Measurements from ENCODE around the gene GGNBP2.
"Not testable (repeated sequence)": the region's sequence is repeated elsewhere in the genome, so short reads cannot be mapped to it uniquely, and the experiment has no call there.

GGNBP2 gene

GRCh38 chr17:36544307-36545076 lies at the start of gene GGNBP2:
Gene GGNBP2, plus strand, starts transcription at chr17:36544919. Its CDS starts 806 bp downstream, at chr17:36545725.
- DNase-seq (ENCODE audit: low spot score) = peak; percentile 95

GRCh38 chr17:36495076-36495578 lies 49.6 kb upstream of the GGNBP2 start:
- no peak for DNase-seq (ENCODE audit: low spot score)

GRCh38 chr17:36496018-36496789 lies 48.5 kb upstream of the GGNBP2 start:
- DNase-seq (ENCODE audit: low spot score) = peak; percentile 17

GRCh38 chr17:36498155-36498554 lies 46.6 kb upstream of the GGNBP2 start:
- DNase-seq (ENCODE audit: low spot score) = peak; percentile 3

- peak; percentile 3 for DNase-seq (ENCODE audit: low spot score)
Observed at GRCh38 chr17:36498560-36499300, 46.0 kb upstream of the GGNBP2 start.

- DNase-seq (ENCODE audit: low spot score) = peak; percentile 11
Observed at GRCh38 chr17:36500745-36501225, 43.9 kb upstream of the GGNBP2 start.

- peak; percentile 9 for DNase-seq (ENCODE audit: low spot score)
Observed at GRCh38 chr17:36501351-36501750, 43.4 kb upstream of the GGNBP2 start.

DNA sequence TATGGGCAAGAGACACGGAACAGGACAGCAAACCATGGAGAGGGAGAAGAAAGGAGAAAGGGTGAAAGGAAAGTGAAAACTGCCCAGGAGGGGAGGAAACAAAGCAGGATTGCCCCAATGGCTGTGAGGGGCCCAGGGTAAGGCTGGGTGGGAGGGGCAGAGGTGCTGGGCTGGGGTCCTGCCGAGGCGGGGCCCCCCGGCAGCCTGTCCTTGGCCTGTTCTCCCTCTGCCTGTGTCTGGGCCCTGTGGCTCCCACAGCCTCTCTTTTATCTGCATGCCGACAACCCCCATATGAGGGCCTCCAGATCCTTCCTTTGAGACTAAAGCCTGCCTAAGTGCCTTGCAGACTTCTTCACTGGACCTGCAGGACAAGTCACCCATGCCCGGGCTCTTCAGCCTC lies 42.8 kb upstream of the GGNBP2 start:
- peak; percentile 1 for DNase-seq (ENCODE audit: low spot score)

DNA sequence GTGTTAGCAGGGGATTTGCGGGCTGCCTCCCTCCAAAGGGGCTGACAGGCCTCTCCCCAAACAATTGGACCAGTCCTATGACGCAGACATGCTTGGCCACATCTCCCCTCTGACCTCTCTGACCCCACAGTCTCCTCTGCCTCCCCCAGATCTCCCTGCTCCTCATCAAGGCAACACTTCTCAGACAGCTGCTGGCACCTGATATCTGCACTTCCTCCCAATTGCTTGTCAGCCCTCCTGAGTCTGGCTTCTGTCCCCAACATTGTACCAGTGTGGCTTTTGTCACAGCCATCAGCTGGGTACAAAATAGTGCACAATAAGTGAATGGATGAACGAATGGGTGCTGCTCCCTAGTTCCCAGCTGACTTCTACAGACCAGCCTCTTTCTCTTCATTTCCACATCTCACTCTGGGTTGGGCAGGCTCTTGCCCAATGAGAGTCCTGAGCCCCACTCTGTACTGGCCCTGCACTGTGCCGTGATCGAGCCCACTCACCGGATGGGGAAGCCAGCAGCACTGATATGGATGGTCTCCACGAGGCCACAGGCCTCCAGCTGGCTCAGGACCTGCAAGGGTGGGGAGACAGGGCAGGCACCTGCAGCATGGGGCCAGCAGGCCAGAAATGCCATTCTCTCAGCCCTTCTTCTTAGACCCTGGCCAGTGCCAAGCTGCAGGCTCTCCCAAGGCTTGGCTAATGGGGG lies 41.1 kb upstream of the GGNBP2 start:
- no peak for DNase-seq (ENCODE audit: low spot score)

- DNase-seq (ENCODE audit: low spot score) = no peak
Observed at GRCh38 chr17:36504156-36504545, 40.6 kb upstream of the GGNBP2 start.

GRCh38 chr17:36505171-36505570 lies 39.5 kb upstream of the GGNBP2 start:
- DNase-seq (ENCODE audit: low spot score) = no peak

DNA sequence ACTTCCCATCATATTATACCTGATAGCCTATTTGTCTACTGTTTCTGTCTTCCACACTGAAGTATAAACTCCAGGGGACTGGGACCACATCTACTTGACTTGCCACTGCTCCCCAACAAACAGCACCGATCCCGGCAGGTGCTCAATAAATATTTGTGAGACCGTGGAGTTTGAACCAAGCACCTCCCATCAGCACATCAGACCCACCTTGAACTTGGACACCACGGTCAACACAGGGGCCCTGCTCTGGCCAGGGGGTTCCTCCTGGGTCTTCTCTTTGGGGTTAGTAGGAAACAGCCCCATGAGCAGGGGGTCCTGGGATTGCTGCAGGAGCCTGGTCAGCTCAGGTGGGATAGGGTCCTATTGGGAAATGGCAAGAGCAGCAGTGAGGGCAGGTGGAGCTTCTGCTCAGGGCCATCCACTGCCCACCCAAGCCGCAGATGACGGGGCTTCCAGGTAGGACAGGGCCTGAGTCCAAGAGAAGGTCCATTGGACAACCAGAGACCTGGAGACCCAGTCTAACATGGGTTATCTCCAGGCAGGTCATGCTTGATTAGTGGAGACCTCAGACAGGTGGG lies 38.4 kb upstream of the GGNBP2 start:
- no peak for DNase-seq (ENCODE audit: low spot score)

DNA sequence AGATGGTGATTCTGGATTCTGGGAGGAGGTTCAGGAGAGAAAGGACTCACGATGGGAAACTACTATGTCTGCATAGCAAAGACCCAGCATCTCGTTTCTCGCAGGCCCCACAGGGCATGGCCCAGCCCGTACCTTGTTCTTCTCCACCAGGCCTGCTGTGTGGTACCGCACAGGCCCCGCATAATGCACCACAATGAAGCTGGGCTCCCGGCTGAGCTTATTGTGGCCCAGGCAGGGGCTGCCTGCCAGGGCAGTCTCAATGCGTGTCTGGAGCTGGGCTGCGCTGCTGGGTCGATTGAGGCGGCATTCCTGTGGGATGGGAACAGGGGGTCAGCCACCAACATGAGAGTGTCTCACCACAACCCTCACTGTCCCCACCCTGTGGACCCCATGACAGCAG lies 37.9 kb upstream of the GGNBP2 start:
- no peak for DNase-seq (ENCODE audit: low spot score)

GRCh38 chr17:36507266-36507665 lies 37.5 kb upstream of the GGNBP2 start:
- DNase-seq (ENCODE audit: low spot score) = no peak

DNA sequence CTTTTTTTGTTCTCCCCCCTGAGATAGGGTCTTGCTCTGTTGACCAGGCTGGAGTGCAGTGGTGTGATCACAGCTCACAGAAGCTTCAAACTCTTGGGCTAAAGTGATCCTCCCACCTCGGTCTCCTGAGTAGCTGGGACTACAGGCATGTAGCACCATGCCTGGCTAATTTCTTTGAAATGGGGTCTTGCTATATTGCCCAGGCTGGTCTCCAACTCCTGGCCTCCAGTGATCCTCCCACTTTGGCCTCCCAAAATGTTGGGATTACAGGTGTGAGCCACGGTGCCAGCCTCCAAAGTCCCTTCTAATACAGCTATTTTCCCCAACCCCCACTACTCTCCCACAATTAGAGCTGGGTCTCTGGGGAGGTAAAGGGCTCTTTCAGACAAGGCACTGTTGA lies 36.3 kb upstream of the GGNBP2 start:
- DNase-seq (ENCODE audit: low spot score) = not testable (repeated sequence)

DNA sequence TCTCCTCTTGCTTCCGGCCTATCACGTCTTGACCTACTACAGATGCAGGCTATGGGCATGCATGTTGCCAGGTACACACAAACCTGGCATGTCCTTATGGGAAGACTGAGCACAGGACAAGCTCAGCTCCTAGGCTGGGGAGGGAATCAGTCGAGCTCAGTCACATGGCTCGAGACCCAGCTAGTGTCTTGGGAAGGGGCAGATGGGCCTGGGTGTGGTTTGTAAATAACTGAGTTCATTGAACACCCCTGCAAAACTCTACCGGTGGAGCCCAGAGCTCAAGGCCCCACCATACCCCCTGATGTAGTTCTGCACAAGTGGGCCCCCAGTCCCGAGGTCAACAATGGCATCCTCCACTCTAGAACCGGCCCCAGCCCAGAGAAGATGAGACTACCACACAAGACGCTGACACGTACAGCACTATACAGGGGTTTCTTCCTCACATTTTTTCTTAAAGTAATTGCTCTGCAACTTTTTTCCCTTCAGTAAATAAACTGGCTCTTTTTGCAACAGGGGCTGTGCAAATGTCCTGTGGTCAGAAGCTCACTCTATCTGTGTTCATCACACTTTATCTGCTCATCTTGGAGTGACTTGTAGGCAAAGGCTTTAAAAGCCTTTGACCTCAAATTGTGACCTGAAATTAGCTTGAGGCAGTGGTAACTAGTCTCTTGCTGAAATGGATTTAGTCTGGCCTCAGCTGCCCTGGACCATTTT lies 35.3 kb upstream of the GGNBP2 start:
- peak; percentile 5 for DNase-seq (ENCODE audit: low spot score)

DNA sequence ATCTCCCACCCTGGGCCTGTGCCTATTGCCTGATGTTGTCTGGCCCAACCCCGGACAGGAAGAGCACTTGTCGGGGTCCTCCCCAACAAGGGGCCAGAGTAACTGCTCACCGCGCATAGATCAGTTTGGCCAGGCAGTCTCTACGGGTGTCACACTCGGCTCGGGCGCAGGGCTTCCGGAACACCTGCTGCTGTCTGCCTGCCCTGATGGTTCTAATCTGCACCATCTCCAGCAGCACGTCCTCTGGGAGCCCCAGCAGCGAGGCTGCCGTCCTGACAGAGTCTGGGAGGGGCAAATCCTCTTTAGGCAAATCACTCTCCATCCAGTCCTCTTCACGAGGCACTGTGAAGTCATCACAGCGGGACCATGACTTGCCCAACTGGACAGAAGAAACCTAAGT lies 34.1 kb upstream of the GGNBP2 start:
- peak; percentile 4 for DNase-seq (ENCODE audit: low spot score)

DNA sequence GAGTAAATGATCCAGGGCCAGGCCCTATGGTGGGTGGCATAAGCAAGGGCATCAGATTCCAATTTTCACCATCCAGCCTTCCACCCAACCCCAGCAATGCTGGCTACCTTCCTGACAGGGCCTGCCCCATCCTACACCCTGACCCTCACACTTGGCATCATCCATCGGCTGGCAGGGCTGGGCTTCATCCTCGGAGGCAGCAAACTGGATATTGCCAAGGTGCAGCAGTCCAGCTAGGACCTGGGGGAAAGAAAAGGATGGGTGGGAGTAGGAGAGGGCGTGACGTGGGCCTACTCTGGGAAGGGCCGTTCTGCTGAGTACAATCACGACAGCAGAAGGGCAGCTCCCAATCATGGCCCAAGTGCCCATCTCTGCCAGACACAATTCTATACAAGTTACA lies 33.5 kb upstream of the GGNBP2 start:
- DNase-seq (ENCODE audit: low spot score) = no peak

DNA sequence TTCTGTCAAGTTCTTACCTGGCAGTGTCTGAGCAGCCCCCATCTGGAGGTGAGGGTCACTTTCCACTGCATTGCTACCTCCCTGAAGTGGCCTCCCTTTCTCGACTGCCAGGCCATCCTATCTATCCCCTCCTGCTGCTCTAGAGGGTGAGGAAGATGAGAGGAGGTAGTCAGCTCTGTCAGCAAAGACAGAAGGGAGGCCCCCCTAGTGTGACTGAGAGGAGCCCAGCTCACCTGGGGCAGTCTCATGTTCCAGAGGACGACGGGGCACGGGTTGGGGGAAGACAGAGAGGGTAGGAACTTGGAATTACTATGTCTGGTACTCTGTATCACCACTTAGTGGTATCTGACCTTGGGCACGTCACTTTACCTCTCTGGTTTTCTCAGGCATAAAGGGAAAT lies 32.1 kb upstream of the GGNBP2 start:
- peak; percentile 2 for DNase-seq (ENCODE audit: low spot score)

- no peak for DNase-seq (ENCODE audit: low spot score)
Observed at GRCh38 chr17:36514856-36515255, 29.9 kb upstream of the GGNBP2 start.

DNA sequence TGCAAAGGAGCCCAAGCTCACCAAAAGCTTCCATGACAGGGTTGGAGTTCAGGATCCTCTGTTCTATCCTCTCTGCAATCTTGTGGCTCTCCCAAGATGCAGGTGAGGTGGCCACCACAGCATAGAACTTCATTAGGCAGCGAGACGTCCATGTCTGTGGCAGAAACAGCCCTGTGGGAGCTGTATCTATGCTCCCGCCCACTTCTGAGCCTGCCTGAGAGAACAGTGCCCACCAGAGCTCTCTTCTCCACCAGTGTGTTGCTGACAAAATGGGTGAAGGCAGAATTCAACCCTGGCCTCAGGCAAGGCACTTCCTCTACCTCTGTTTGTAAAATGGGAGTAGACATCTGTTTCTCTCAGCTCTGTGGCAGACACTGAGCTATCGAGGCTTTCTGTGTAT lies 28.9 kb upstream of the GGNBP2 start:
- DNase-seq (ENCODE audit: low spot score) = no peak

Measured in AG20443 (cell line).